ENCODE measurements around the gene SASH3. TPM values are rescaled to one million over a fixed set of nuclear protein-coding genes. Genes with fewer than 3 reads are reported as not detected.

Gene SASH3
- polyA plus RNA-seq, 1 donor: 2.3 TPM

DNA sequence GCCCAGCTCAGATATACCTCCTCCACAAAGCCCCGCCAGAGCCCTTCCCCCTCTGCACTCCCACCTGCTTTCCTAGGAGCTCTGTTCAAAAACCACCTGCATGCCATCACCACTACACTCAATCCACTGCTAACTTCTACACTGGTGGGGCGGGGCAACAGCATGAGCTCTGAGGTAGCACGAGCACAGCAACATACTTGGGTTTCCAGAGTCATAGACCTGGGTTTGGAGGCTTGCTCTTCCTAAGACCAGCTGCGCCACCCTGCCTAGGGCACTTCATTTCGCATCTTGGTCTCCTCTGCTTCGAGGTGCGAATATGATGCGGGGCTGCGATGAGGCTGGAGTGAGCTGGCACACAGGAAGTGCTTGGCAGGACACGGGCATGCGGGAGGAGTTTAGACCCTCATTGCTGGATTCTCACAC lies 3.6 kb downstream of the SASH3 start:
- DNase-seq (ENCODE audit: low read depth): no peak

DNA sequence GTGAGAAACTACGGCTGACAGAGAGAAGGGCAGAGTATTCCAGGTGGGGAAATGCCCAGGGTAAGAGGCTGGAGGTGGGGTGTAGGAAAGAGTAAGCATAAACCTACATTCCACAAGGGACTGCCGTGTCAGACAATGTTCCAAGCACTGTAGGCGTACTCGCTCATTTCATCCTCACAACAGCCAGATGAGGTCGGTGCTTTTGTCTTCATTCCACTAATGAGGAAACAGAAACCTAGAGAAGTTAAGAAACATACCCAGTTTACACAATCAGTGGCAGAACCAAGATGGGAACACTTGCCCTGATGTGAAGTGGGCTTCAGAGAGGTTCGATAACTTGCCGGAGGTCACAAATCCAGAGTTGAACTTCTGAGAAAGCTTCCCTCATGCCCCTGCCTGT lies 4.6 kb downstream of the SASH3 start:
- no peak for DNase-seq (ENCODE audit: low read depth)

DNA sequence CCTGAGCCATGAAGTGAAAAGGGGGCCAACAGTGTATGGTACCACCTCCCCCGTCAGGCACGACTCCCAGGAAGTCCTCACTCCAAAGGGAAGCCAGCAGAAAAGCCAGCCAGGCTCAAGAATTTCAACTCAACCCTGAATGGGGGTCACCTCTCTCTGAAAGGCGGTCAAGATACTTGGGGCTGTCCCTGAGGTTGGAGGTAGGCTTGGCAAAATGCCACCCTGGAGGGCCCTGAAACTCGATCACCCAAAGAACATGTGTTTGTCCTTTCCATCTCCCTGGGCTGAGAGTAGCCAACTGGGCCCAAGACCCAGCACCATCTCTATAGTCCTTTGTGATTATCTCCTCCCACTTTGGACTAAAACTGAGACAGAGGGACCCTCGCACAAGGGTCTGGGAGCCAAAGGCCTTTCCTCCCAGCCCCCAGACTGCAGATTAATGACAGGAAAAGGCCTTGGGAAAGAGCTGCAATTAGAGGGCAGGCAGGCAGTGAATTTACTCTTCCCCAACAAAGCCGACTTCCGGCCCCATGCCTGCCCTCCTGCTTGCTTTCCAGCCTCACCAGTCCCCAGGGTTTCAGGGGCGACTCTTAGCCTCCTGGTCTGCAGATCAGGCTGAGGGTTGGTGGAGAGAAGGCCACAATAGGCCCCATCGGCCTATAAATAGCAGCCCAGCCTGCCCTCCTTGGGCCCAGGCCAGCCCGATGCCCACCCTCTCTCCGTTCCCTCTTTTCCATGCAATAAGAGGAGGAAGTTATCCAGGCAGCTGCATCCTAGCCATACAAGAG lies 5.6 kb downstream of the SASH3 start:
- DNase-seq (ENCODE audit: low read depth): no peak

DNA sequence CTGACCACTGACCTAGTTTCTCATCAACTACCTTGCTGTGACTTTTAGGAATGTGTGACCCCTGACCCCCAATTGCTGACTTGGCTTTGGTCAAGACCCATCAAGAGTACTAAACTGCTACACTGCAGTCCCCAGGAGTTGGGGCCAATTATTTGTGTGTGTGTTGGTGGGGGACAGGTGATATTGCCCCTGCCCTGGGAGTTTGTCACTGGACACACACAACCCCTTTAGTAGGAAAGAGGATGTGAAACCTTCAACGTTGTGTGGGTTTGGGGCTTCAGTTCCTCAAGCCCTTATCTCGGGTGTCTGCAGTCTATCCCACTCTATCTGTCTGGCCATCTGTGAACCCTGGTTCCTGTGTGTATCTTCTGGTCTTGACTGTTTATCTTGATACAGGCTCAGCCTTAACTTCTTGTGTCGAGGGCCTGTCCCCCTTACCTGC lies 6.5 kb downstream of the SASH3 start:
- DNase-seq (ENCODE audit: low read depth): no peak

DNA sequence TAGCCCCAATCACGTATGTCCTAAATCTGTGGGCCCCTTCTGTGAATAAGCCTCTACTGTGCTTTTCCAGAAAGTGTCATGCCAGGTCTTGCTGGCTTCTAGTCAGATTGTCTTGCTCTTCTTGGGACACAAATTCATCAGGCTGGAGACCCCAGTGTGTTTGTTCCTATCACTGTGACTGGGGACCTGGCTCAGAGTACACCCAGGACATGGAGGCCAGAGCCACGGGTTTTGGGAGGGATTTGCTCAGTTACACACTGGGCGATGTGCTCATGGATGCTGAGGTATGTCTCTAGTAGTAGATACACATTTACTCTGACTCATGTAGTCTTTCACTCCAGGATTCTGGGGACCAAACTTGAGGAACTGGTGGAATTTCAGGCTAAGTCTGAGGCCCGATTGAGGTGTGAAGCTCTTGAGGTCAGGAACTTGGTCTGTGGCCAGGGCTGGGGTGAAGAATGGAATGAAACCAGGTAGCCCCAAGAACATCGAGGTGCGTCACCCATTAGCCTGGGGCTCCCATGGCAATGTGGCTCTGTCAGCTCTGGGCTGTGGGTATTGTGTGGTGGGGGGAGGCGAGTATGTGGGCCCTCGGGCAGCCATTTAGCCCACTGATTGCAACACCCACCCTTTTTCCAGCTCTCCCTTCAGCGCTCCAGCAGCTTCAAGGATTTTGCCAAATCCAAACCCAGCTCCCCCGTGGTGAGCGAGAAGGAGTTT lies 7.7 kb downstream of the SASH3 start:
- DNase-seq (ENCODE audit: low read depth): no peak

DNA sequence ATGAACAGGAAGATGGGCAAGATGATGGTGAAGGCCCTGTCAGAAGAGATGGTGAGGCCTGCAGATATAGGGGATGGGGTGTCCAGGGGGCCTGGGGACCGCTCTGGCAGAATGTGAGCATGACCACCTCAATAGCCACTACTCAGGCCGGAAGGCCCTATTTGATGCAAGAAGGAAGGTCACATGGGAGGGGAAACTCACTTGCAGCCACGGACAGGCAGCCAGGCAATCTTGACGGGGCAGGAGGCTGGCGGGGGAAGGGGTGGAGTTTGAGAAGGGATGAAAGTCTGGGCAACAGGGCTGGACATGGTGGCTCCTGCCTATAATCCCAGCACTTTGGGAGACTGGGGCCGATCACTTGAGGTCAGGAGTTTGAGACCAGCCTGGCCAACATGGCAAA lies 8.8 kb downstream of the SASH3 start:
- DNase-seq (ENCODE audit: low read depth): no peak

DNA sequence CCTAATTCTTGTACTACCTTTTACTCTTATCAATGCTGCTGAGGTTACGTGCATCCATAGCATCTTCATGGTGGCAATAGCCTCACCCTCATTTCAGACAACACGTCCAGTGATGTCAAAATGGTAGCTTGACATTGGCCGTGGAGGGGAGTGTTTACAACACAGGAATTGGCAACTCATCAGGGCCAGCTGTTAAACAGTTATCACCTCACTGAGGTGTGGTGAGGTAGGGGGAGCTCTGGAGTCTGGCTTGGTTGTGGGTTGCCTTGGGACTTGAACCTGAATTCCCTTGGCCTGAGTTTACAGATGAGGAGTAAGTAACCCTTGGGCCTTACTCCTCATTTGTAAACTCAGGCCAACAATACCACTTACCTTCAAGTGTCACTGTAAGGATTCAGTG lies 10.4 kb downstream of the SASH3 start:
- DNase-seq (ENCODE audit: low read depth): no peak

DNA sequence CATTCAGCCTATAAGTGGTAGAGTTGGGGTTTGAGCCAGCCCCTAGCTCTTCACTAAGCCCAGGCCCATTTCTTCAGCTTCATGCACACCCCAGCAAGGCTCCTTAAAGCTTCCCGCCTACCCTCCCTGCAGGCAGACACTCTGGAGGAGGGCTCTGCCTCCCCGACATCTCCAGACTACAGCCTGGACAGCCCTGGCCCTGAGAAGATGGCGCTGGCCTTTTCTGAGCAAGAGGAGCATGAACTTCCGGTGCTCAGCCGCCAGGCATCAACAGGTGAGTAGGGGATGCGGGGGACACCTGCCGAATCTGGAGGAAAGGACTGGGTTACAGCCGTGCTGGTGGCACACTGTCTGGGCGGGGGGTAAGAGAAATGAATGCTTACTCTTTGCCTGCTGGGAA lies 11.1 kb downstream of the SASH3 start:
- DNase-seq (ENCODE audit: low read depth): no peak

DNA sequence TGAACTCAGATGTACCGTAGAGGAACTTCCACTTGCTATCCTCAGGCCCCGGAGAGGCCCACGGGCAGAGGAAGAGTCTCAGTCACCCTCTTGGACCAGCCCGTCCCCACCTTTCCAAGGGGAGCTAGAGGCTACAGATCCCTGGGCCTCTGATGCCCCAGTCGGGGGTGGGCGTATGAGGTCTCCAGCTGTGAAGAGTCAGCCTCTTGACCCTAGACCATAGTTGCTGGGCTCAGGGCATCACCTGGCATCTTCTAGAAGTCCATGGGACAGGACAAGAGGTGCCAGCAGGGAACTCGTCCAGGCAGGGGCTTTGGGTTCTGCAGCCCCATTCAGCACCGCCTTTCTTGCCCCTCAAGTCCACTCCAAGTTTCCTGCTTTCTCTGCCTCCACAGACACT lies 11.6 kb downstream of the SASH3 start:
- no peak for DNase-seq (ENCODE audit: low read depth)

DNA sequence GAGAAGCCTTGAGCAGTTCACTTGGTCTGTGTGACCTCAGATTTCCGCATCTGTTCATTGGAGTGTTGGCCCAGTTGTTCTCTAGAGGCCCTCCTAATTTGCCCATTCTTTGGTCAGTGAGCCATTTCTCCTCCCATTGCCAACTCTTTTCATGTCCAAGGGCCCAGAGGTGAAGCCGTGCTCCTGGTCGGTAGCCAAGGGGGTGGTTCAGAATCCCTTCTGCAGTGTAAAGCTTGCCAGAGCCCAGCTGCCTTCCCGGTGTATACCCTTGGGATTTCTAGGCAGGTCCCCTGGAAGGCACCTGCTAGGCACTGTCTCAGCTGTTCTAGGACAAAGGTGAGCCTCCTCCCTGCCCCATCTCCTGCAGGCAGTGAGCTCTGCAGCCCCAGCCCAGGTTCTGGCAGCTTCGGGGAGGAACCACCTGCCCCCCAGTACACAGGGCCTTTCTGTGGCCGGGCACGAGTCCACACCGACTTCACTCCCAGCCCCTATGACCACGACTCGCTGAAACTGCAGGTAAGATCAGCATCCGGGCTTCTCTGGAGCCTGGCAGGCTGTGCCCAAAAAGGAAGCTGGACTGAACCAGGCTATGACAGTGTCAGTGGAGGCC lies 12.3 kb downstream of the SASH3 start:
- DNase-seq (ENCODE audit: low read depth): no peak

DNA sequence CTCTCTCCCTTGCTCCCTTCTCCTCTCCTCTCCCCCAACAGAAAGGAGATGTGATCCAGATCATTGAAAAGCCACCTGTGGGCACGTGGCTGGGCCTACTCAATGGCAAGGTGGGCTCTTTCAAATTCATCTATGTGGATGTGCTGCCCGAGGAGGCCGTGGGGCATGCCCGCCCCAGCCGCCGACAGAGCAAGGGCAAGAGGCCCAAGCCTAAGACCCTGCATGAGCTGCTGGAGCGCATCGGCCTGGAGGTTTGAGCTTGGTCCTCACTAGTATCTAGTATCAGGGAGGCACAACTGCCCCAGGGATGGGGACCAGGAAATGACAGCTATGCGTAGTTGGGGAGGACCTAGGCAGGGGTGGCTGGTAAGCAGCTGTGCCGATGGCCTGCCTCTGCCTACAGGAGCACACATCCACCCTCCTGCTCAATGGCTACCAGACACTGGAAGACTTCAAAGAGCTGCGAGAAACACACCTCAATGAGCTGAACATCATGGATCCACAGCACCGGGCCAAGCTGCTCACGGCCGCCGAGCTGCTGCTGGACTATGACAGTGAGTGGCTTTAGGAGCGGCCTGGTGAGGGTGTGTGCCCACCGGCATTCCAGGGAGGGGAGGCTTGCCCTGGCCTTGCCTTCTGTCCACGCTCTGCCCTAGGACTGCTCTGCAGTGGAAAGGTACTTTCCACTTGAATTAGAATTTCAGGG lies 13.0 kb downstream of the SASH3 start:
- DNase-seq (ENCODE audit: low read depth): no peak

DNA sequence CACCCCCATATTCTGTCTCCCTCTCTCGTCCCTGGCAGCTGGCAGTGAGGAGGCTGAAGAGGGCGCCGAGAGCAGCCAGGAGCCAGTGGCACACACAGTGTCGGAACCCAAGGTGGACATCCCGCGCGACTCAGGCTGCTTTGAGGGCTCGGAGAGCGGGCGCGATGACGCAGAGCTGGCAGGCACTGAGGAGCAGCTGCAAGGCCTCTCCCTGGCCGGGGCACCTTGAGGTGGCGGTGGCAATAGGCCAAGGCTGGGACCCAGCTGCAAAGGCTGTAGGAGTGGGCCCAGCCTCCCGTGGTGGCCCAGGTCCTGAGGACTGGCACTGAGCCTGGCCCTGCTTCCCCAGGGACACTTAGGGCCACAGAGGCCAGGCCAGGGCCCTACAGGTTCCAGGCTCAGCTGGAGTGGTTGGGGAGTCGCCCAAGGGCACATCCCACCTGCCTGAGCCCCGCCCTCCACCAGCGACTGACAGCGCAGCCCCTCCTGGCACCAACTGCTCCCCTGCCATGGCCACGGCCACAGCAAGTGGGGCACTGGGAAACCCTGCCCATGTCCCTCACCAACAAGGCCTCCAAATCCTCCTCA lies 13.9 kb downstream of the SASH3 start:
- no peak for DNase-seq (ENCODE audit: low read depth)

DNA sequence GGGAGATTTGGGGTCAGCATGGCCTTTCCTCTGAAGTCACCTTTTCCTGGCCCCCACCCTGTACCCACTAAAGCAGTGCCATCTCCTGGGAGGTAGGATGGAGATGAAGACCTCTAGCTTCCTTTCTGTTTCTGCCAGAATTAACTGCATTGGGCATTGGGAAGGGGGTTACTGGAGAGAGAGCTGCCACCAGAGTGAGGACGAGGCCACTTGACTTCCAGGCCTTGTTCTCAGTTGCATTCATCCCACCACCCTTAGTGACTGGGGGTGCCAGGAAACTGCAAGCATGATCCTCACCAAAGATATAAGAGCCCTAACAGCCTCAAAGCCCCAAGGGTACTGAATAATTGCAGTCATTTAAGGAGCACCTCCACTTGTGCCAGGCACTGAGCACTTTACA lies 15.8 kb downstream of the SASH3 start:
- DNase-seq (ENCODE audit: low read depth): no peak

DNA sequence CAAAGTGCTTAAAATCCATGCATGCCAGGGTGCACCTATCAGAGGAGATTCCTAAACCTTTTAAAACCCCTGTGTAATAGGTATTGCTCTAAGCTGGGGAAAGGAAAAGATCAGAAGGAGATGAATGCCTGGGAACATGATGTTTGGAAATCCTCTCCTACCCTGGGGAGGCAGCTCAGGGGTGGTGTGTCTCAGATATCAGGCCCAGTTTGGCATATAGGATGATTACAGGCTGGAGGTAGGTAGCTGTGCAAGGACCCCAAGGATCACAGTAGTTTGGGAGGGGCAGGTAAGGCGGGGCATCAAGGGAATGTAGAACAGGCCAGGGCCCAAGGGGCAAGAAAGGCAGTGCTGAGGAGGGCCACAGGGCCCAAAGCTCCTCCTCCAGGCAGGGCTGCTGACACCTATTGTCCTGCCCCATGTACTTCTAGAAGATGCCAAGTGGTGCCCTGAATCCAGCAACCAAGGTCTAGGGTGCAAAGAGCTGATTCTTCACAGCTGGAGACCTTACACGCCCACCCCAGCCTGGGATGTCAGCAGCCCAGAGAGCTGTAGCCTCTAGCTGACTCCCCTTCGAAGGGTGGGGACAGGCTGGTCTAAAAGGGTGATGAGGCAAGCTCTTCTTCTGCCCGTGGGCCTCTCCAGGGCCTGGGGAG lies 17.6 kb downstream of the SASH3 start:
- DNase-seq (ENCODE audit: low read depth): no peak

DNA sequence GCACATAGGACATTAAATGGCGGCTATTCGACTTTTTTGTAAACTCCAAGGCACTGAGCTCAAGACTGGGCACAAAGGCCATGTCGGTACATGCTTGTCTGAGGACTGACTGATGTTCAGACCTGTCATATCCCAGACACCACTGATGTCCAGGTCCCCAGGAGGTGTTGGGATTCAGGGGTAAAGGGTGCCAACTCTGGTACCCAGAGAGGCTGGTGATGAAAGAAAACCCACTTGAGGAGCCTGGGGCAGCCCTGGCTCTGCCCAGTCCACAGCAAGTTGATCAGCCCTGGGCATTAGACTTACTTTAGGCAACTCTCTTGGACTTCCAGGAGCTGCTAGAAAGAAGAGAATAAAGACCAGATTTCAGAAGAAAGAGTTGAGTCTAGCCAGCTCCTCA lies 18.7 kb downstream of the SASH3 start:
- DNase-seq (ENCODE audit: low read depth): no peak

DNA sequence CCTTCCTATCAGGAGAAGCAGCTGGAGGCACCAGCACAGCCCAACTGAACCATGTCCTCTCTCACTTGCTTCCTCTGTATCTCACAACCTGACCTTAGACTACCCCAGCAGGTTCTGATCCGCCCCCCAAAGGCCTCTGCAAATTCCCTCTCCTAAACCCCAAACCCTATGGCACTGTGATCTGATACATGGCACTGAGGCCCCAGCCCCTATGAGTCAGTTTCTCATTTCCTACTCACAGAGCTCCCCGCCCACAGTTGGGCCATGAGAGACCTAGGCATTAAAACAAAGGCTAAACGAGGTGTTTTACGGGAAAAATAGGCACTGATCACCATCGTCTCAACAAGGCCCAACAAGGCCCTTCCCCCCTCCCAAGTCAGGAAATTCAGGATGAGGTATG lies 19.1 kb downstream of the SASH3 start:
- DNase-seq (ENCODE audit: low read depth): no peak

DNA sequence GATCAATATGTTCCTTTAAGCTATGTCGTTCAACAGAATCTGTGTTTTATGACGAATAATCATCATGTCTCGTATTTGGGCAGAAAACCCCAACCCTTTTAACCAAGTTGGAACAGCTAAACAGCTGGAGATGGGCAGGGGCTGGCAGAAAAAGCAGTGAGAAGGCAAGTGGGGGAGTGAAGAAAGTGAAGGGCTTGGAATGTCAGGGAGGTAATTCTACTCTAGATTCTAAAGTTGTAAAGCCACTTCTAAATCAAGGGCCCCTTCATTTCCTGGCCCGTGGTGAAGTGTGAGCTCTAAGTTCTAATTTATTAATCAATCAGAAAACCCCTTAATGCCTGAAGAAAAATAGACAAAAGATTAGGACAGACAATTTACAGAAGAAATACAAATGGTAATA lies 20.4 kb downstream of the SASH3 start:
- no peak for DNase-seq (ENCODE audit: low read depth)

DNA sequence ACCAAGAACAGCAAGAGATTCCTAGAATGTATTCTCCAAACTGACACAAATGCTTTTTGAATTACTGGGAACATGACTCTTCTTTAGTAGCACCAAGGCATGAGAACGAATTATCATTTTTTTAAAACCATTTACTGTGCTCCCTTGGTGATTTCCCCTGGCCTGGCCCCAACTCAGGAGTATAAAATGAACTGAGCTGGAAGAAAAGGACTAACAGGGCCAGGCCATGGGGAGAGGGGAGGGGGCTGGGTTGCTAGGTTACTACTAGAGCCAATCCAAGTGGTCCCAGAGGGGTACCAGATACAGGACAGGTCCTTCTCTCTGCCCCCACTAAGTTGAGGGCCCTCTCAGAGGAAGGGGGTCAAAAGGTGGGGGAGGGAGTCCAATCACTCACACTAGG lies 23.1 kb downstream of the SASH3 start:
- DNase-seq (ENCODE audit: low read depth): no peak

DNA sequence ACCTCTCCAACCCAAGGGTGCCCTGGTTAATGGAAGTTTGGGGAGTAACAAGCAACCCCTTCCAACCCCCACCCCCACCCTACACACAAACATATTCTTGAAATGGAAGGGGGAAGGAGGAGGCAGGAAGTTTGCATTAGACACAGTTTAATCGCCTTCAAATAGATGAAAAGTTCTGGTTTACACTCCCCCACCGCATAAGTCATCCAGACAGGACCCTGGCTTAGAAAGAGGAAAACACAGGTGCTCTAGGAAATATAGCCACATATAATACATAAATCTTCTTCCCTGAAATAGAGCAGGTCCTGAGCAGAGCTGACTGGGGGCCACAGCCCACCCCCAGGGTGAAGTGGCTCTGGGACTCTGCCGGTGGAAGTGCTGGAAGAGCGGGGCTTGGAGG lies 25.1 kb downstream of the SASH3 start:
- no peak for DNase-seq (ENCODE audit: low read depth)

DNA sequence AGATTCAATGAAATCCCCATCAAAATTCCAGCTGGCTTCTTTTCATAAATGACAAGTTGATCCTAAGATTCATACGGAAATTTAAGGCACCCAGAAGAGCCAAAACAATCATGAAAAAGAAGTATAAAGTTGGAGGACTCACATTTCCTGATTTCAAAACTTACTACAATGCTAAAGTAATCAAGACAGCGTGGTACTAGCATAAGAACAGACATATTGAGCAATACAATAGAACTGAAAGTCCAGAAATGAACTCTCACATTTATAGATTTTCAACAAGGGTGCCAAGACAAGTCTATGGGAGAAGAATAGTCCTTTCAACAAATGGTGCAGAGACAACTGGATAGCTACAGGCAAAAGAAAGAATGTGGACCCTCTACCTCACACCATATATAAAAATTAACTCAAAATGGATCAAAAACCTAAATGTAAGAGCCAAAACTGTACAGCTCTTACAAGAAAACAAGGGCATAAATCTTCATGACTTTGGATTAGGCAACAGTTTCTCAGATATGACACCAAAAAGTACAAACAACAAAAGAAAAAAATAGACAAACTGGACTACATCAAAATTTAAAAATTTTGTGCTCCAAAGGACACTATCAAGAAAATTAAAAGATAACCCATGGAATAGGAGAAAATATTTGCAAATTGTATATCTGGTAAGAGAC lies 28.5 kb downstream of the SASH3 start:
- no peak for DNase-seq (ENCODE audit: low read depth)
